ENCODE results near the gene PIK3R6. TPM values are rescaled to one million over a fixed set of nuclear protein-coding genes. Genes with fewer than 3 reads are reported as not detected.

PIK3R6 gene
- total RNA-seq, 1 experiment from 2014 or later = not detected

Other genes starting within 250 kb of the PIK3R6 start
- gene MYH10, start 236.9 kb downstream of the PIK3R6 start, total RNA-seq (2014; rRNA removed; shearing (Covaris generic)) = 122 and 150 TPM in 2 replicates
- gene CCDC42, start 122.8 kb downstream of the PIK3R6 start, total RNA-seq (2014; rRNA removed; shearing (Covaris generic)) = not detected in 2 replicates
- gene SPDYE4, start 109.1 kb downstream of the PIK3R6 start, total RNA-seq (2014; rRNA removed; shearing (Covaris generic)) = 0.25 TPM in 1 of 2 replicates, not detected in the other
- not detected in 2 replicates for gene MFSD6L, start 68.3 kb downstream of the PIK3R6 start, total RNA-seq (2014; rRNA removed; shearing (Covaris generic))
- not detected in 2 replicates for gene PIK3R5, start 98.0 kb upstream of the PIK3R6 start, total RNA-seq (2014; rRNA removed; shearing (Covaris generic))
- 22.7 and 22.8 TPM in 2 replicates for gene NTN1, start 153.8 kb upstream of the PIK3R6 start, total RNA-seq (2014; rRNA removed; shearing (Covaris generic))